Gastroesophageal sphincter (tissue), 4 donors: ENCODE results near the gene OR5D14. TPM values are rescaled to one million over a fixed set of nuclear protein-coding genes. Genes with fewer than 3 reads are reported as not detected.

Experiments used
- ATAC-seq: fragments of 150-250 bp; one replicate; pipeline ENCODE4 v1.9.1; 2016; ENCODE audit warnings: mild to moderate bottlenecking, moderate library complexity
- H3K27ac ChIP-seq, 4 donors: fragments of 200-600 bp; sonication (generic) in 3 of 4; 1 replicate in 3 of 4; 2 replicates in 1 of 4; pipeline ENCODE4 v1.5.1; 2016 to 2019
- H3K27me3 ChIP-seq: fragments of 200-600 bp; sonication (generic); one replicate; pipeline ENCODE4 v1.5.1; 2019
- H3K36me3 ChIP-seq, 2 donors: fragments of 200-600 bp; sonication (generic); one replicate each; pipeline ENCODE4 v1.5.1; 2019; ENCODE audit warnings: control low read depth in 1 of 2
- H3K4me1 ChIP-seq, 3 donors: fragments of 200-600 bp; sonication (generic); 1 replicate in 2 of 3; 2 replicates in 1 of 3; pipeline ENCODE4 v1.5.1; 2016 to 2019; ENCODE audit warnings: control low read depth in 2 of 3
- H3K4me3 ChIP-seq, 2 donors: fragments of 200-600 bp; sonication (generic); one replicate each; pipeline ENCODE4 v1.5.1; 2019; ENCODE audit warnings: mild to moderate bottlenecking in 1 of 2, moderate library complexity in 1 of 2
- H3K9me3 ChIP-seq, 3 donors: fragments of 200-600 bp; sonication (generic); one replicate each; pipeline ENCODE4 v1.5.1; 2017 to 2019; ENCODE audit warnings: control low read depth in 2 of 3
- EP300 ChIP-seq: sonication (generic); formaldehyde crosslinking; IDR thresholded peaks from one replicate; pipeline ENCODE4 v1.6.1; 2017; ENCODE audit warnings: antibody characterized with exemption, mild to moderate bottlenecking
- POLR2A ChIP-seq, 2 donors: fragments of 450-650 bp; IDR thresholded peaks; one replicate each; pipeline ENCODE4 v1.6.1; 2017; ENCODE audit warnings: antibody characterized with exemption in 2 of 2, mild to moderate bottlenecking in 2 of 2, moderate library complexity in 1 of 2
- POLR2AphosphoS5 ChIP-seq: sonication (generic); formaldehyde crosslinking; IDR thresholded peaks from one replicate; pipeline ENCODE4 v1.6.1; 2017; ENCODE audit warnings: antibody characterized with exemption
- WGBS, 2 donors: methylation state at CpG; one replicate each; pipeline ENCODE4 v1.1.5; 2018; ENCODE audit warnings: low coverage in 1 of 2; 5-methylcytosine and 5-hydroxymethylcytosine counted together
- total RNA-seq, 4 donors: library from RNA; depleted of rRNA; stranded (reverse); fragments of >200 nt; gene quantifications; one replicate each; pipeline ENCODE4 v1.1.0, GENCODE V29; 2016
- TF ChIP-seq, protein P1 (sequence below), 4 experiments: fragments of 200-600 bp in 2 of 4; fragments of 450-650 bp in 2 of 4; sonication (generic) in 1 of 4; IDR thresholded peaks; one replicate each; pipeline ENCODE4 v1.5.1; 2017 to 2019; ENCODE audit warnings: antibody characterized with exemption in 4 of 4, mild to moderate bottlenecking in 2 of 4, moderate library complexity in 2 of 4

The OR5D14 gene
- total RNA-seq, 4 donors from 2014 or later, result 0.89 TPM; not detected in 3

GRCh38 chr11:55811067-55811466, 15.7 kb downstream of the OR5D14 start, which contains the start of gene OR5L1:
TSS of gene OR5L1 (plus strand) at chr11:55811367. CDS start at chr11:55811467, 100 bp downstream.
- ATAC-seq, result no peak
- H3K27ac ChIP-seq, result no peak within 1 kb of the TSS
- no peaks in the 10 kb centered on the region for H3K36me3 ChIP-seq
- no peak for TF ChIP-seq POLR2AphosphoS5
- TF ChIP-seq, protein P1, sequence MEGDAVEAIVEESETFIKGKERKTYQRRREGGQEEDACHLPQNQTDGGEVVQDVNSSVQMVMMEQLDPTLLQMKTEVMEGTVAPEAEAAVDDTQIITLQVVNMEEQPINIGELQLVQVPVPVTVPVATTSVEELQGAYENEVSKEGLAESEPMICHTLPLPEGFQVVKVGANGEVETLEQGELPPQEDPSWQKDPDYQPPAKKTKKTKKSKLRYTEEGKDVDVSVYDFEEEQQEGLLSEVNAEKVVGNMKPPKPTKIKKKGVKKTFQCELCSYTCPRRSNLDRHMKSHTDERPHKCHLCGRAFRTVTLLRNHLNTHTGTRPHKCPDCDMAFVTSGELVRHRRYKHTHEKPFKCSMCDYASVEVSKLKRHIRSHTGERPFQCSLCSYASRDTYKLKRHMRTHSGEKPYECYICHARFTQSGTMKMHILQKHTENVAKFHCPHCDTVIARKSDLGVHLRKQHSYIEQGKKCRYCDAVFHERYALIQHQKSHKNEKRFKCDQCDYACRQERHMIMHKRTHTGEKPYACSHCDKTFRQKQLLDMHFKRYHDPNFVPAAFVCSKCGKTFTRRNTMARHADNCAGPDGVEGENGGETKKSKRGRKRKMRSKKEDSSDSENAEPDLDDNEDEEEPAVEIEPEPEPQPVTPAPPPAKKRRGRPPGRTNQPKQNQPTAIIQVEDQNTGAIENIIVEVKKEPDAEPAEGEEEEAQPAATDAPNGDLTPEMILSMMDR (IDR thresholded peaks at IDR 0.05), result no peak
- TF ChIP-seq POLR2A (IDR thresholded peaks at IDR 0.05), result no peak
- no peak for TF ChIP-seq EP300
- no peaks in the 10 kb centered on the region for H3K4me1 ChIP-seq
- no peak within 1 kb of the TSS for H3K4me3 ChIP-seq
- 58 to 82% methylated on average over 1 of the region's 1 CpG for WGBS, 2 donors
- no peaks in the 10 kb centered on the region for H3K27me3 ChIP-seq
- peaks cover 0 to 7% (median 0%) of the 10 kb centered on the region in 3 donors for H3K9me3 ChIP-seq

DNA sequence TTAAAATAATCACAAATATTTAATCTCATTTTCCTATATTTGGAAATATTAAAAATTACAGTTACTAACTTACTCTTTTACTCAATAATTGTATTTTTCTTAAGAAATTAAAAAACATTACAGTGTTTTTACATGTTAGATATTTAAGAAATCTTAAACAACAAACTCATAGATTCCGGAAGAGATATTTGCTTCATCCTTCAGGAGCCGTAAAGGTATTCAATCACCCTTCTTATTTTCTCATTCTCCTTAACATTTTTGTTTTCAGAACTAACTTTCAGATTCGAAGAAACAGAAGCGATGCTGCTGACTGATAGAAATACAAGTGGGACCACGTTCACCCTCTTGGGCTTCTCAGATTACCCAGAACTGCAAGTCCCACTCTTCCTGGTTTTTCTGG, 24.0 kb downstream of the OR5D14 start, which contains the start of gene OR5D18:
OR5D18 (plus strand) TSS at position 301 of the 400 bp plus-strand sequence; CDS start at position 301, 0 bp downstream.
- Histone ChIP-seq H3K4me1 (no peaks in the 10 kb centered on the region), H3K9me3 (peaks cover 0 to 3% (median 0%) of the 10 kb centered on the region in 3 donors), H3K4me3 (no peak within 1 kb of the TSS), H3K27ac (no peak within 1 kb of the TSS), H3K27me3 (no peaks in the 10 kb centered on the region), H3K36me3 (no peaks in the 10 kb centered on the region)
- no peak for TF ChIP-seq POLR2A (IDR thresholded peaks at IDR 0.05)
- TF ChIP-seq, protein P1 (IDR thresholded peaks at IDR 0.05), result no peak
- no peak for TF ChIP-seq POLR2AphosphoS5
- TF ChIP-seq EP300, result no peak
- ATAC-seq, result no peak
- 72 to 81% methylated on average over 5 of the region's 5 CpGs for WGBS, 2 donors

DNA sequence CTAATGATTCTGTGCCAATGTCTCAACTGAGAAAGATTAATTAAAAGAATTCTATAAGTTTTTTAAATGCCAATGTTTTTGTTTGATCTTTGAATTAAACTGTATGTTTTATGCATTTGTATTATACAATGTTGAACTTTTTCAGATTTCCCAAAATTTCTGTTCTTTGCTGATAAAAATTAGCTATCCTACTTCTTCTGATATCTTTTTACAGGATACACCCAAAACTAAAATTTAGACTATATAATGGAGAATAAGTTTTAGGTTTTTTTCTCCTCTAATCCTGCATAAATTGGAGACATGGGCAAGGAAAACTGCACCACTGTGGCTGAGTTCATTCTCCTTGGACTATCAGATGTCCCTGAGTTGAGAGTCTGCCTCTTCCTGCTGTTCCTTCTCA, 31.6 kb downstream of the OR5D14 start, which contains the start of gene OR5L2:
OR5L2 (plus strand) TSS at position 301 of the 400 bp plus-strand sequence; CDS start at position 301, 0 bp downstream.
- TF ChIP-seq, protein P1 (IDR thresholded peaks at IDR 0.05), result no peak
- no peak for TF ChIP-seq EP300
- no peak for TF ChIP-seq POLR2AphosphoS5
- TF ChIP-seq POLR2A (IDR thresholded peaks at IDR 0.05), result no peak
- no peak within 1 kb of the TSS for H3K4me3 ChIP-seq
- no peak for ATAC-seq
- no peak within 1 kb of the TSS for H3K27ac ChIP-seq
- no peaks in the 10 kb centered on the region for H3K27me3 ChIP-seq
- no peaks in the 10 kb centered on the region for H3K9me3 ChIP-seq
- H3K36me3 ChIP-seq, result no peaks in the 10 kb centered on the region
- H3K4me1 ChIP-seq, result no peaks in the 10 kb centered on the region

DNA sequence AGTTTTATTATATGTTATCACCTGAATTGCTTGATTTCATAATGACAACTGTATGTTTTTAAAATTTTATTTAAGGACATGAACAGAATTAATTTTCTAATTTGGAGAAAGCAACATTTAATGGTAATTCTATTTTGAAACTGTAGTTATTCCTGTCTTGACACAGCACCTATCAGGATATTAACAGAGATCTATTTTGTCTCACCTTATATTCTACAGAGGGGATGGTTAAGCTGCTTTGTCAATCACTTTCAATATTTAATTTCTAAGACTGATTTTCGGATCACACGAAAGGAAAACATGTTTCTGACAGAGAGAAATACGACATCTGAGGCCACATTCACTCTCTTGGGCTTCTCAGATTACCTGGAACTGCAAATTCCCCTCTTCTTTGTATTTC, 43.1 kb downstream of the OR5D14 start, which contains the start of gene OR5D16:
OR5D16 (plus strand) TSS at position 301 of the 400 bp plus-strand sequence; CDS start at position 301, 0 bp downstream.
- TF ChIP-seq POLR2A (IDR thresholded peaks at IDR 0.05) (no peak), EP300 (no peak), POLR2AphosphoS5 (no peak)
- TF ChIP-seq, protein P1 (IDR thresholded peaks at IDR 0.05), result no peak
- Histone ChIP-seq H3K9me3 (no peaks in the 10 kb centered on the region), H3K27ac (no peak within 1 kb of the TSS), H3K4me3 (no peak within 1 kb of the TSS), H3K36me3 (no peaks in the 10 kb centered on the region), H3K4me1 (no peaks in the 10 kb centered on the region), H3K27me3 (no peaks in the 10 kb centered on the region)
- no peak for ATAC-seq
- 8 to 21% methylated on average over 2 to 3 of the region's 3 CpGs for WGBS, 2 donors

Other genes starting within 250 kb of the OR5D14 start
- gene OR4C15, start 241.1 kb upstream of the OR5D14 start, total RNA-seq, result not detected
- gene OR4C16, start 223.4 kb upstream of the OR5D14 start, total RNA-seq, result not detected
- not detected for gene OR4C11, start 187.9 kb upstream of the OR5D14 start, total RNA-seq
- not detected for gene OR4P4, start 160.4 kb upstream of the OR5D14 start, total RNA-seq
- gene OR4S2, start 147.2 kb upstream of the OR5D14 start, total RNA-seq, result not detected
- not detected for gene OR4C6, start 133.4 kb upstream of the OR5D14 start, total RNA-seq
- not detected for gene OR5D13, start 22.1 kb upstream of the OR5D14 start, total RNA-seq
- not detected for gene OR5L1, start 15.8 kb downstream of the OR5D14 start, total RNA-seq
- gene OR5D18, start 24.1 kb downstream of the OR5D14 start, total RNA-seq, result not detected
- not detected for gene OR5L2, start 31.7 kb downstream of the OR5D14 start, total RNA-seq
- gene OR5D16, start 43.2 kb downstream of the OR5D14 start, total RNA-seq, result not detected
- gene TRIM51, start 87.7 kb downstream of the OR5D14 start, total RNA-seq, result not detected
- not detected for gene OR5W2, start 119.0 kb downstream of the OR5D14 start, total RNA-seq
- gene OR5I1, start 140.8 kb downstream of the OR5D14 start, total RNA-seq, result not detected
- gene OR10AG1, start 174.4 kb downstream of the OR5D14 start, total RNA-seq, result not detected
- not detected for gene OR5F1, start 199.1 kb downstream of the OR5D14 start, total RNA-seq
- gene OR5AS1, start 232.1 kb downstream of the OR5D14 start, total RNA-seq, result under 1 TPM in 1 of 4 donors, not detected in 3; 0.04 TPM